WTC11 (cell line): ENCODE data around the gene KEL. TPM values are rescaled to one million over a fixed set of nuclear protein-coding genes. Genes with fewer than 3 reads are reported as not detected.

Experiments used
- ATAC-seq: fragments of 200-7000 bp; cut with Tn5 transposase; 2 replicates; pipeline ENCODE4 v1.10.0; 2021; ENCODE audit warnings: mild to moderate bottlenecking, moderate library complexity
- CTCF ChIA-PET: fragments of 300-600 bp; sonication (Branson Sonifier 250); formaldehyde crosslinking; loops from one replicate; lab custom pipeline; 2021; ENCODE audit warnings: antibody characterized with exemption; lab: Charles Lee
- POLR2A ChIA-PET: fragments of 350-600 bp; sonication (Branson Sonifier 250); formaldehyde crosslinking; loops from one replicate; lab custom pipeline; 2021; ENCODE audit warnings: antibody characterized with exemption; lab: Charles Lee
- DNase-seq: peaks from one replicate; pipeline ENCODE4 v3.0.0; 2021; ENCODE audit warnings: low spot score
- H3K27ac Mint-ChIP-seq: 2 replicates; pipeline ENCODE4 v1.8.0; 2021; ENCODE audit warnings: mixed read lengths
- H3K27me3 Mint-ChIP-seq: 2 replicates; pipeline ENCODE4 v1.8.0; 2021; ENCODE audit warnings: low read depth, mild to moderate bottlenecking, moderate library complexity, mixed read lengths
- H3K36me3 Mint-ChIP-seq: 2 replicates; pipeline ENCODE4 v1.8.0; 2021; ENCODE audit warnings: mixed read lengths
- H3K4me1 Mint-ChIP-seq: 2 replicates; pipeline ENCODE4 v1.8.0; 2022; ENCODE audit warnings: mixed read lengths
- H3K4me3 Mint-ChIP-seq: 2 replicates; pipeline ENCODE4 v1.8.0; 2021; ENCODE audit warnings: mild to moderate bottlenecking, moderate library complexity, mixed read lengths
- H3K9me3 Mint-ChIP-seq: 2 replicates; pipeline ENCODE4 v1.8.0; 2021; ENCODE audit warnings: mixed read lengths
- ATF1 ChIP-seq: sonication (generic); formaldehyde crosslinking; IDR thresholded peaks from 2 replicates; pipeline ENCODE4 v1.8.1; 2023; ENCODE audit warnings: mild to moderate bottlenecking, moderate library complexity, missing genetic modification reagents
- CREM ChIP-seq: sonication (generic); formaldehyde crosslinking; IDR thresholded peaks from 2 replicates; pipeline ENCODE4 v1.8.1; 2022; ENCODE audit warnings: mild to moderate bottlenecking, missing genetic modification reagents, moderate library complexity
- GABPB1 ChIP-seq: sonication (generic); formaldehyde crosslinking; IDR thresholded peaks from 2 replicates; pipeline ENCODE4 v1.8.1; 2023; ENCODE audit warnings: mild to moderate bottlenecking, missing genetic modification reagents
- IRF2 ChIP-seq: sonication (generic); formaldehyde crosslinking; IDR thresholded peaks from 2 replicates; pipeline ENCODE4 v1.8.0; 2022; ENCODE audit warnings: low read depth, missing genetic modification reagents, borderline replicate concordance
- JAZF1 ChIP-seq: fragments of 250-450 bp; sonication (Bioruptor Pico); IDR thresholded peaks from 2 replicates; pipeline ENCODE4 v1.9.0; 2021; ENCODE audit warnings: moderate library complexity, mild to moderate bottlenecking, inconsistent platforms
- KAT7 ChIP-seq: sonication (generic); formaldehyde crosslinking; IDR thresholded peaks from 2 replicates; pipeline ENCODE4 v1.8.1; 2023; ENCODE audit warnings: missing genetic modification reagents, mild to moderate bottlenecking, borderline replicate concordance
- NFATC4 ChIP-seq: fragments of 250-450 bp; sonication (Bioruptor Pico); IDR thresholded peaks from 2 replicates; pipeline ENCODE4 v1.9.0; 2021; ENCODE audit warnings: mild to moderate bottlenecking
- NFE2L1 ChIP-seq: sonication (generic); formaldehyde crosslinking; IDR thresholded peaks from 2 replicates; pipeline ENCODE4 v1.8.1; 2023; ENCODE audit warnings: missing genetic modification reagents
- NR2C2 ChIP-seq: sonication (generic); formaldehyde crosslinking; IDR thresholded peaks from 2 replicates; pipeline ENCODE4 v1.8.0; 2022; ENCODE audit warnings: mild to moderate bottlenecking, missing genetic modification reagents
- TCF7 ChIP-seq: sonication (generic); formaldehyde crosslinking; IDR thresholded peaks from 2 replicates; pipeline ENCODE4 v1.8.0; 2022; ENCODE audit warnings: mild to moderate bottlenecking, low read depth, missing genetic modification reagents, moderate library complexity
- TP53 ChIP-seq: sonication (generic); formaldehyde crosslinking; IDR thresholded peaks from 2 replicates; pipeline ENCODE4 v1.8.1; 2023; ENCODE audit warnings: mild to moderate bottlenecking, missing genetic modification reagents
- ZNF121 ChIP-seq: sonication (generic); formaldehyde crosslinking; IDR thresholded peaks from 2 replicates; pipeline ENCODE4 v1.8.0; 2023; ENCODE audit warnings: missing genetic modification reagents
- ZNF423 ChIP-seq: fragments of 250-450 bp; sonication (Bioruptor Pico); IDR thresholded peaks from 2 replicates; pipeline ENCODE4 v2.1.2; 2022; ENCODE audit warnings: mild to moderate bottlenecking, moderate library complexity
- total RNA-seq: library from RNA; stranded (reverse); gene quantifications from 3 replicates; pipeline ENCODE4 v1.2.3, GENCODE V29; 2021
- TF ChIP-seq, protein P1 (sequence below): fragments of 250-450 bp; sonication (Bioruptor Pico); IDR thresholded peaks from 2 replicates; pipeline ENCODE4 v1.9.0; 2021; ENCODE audit warnings: moderate library complexity, mild to moderate bottlenecking, inconsistent platforms, borderline replicate concordance
- TF ChIP-seq, protein P2 (sequence below): sonication (generic); formaldehyde crosslinking; IDR thresholded peaks from 2 replicates; pipeline ENCODE4 v1.8.1; 2022; ENCODE audit warnings: mild to moderate bottlenecking, missing genetic modification reagents, moderate library complexity, borderline replicate concordance
- TF ChIP-seq, protein P3 (sequence below): fragments of 250-450 bp; sonication (Bioruptor Pico); IDR thresholded peaks from 2 replicates; pipeline ENCODE4 v1.8.0; 2021; ENCODE audit warnings: mild to moderate bottlenecking
- TF ChIP-seq, protein P4 (sequence below): sonication (generic); formaldehyde crosslinking; IDR thresholded peaks from 2 replicates; pipeline ENCODE4 v1.8.1; 2023; ENCODE audit warnings: mild to moderate bottlenecking, missing genetic modification reagents
- TF ChIP-seq, protein P5 (sequence below): sonication (generic); formaldehyde crosslinking; IDR thresholded peaks from 2 replicates; pipeline ENCODE4 v1.8.1; 2023; ENCODE audit warnings: mild to moderate bottlenecking, moderate library complexity, missing genetic modification reagents
- TF ChIP-seq, protein P6 (sequence below): sonication (generic); formaldehyde crosslinking; IDR thresholded peaks from 2 replicates; pipeline ENCODE4 v1.8.0; 2023; ENCODE audit warnings: missing genetic modification reagents, mild to moderate bottlenecking, borderline replicate concordance
- TF ChIP-seq, protein P7 (sequence below): sonication (generic); formaldehyde crosslinking; IDR thresholded peaks from 2 replicates; pipeline ENCODE4 v1.8.1; 2023; ENCODE audit warnings: mild to moderate bottlenecking, missing genetic modification reagents, borderline replicate concordance

Gene KEL
- total RNA-seq, 1 experiment from 2014 or later, result 0.87 TPM

DNA sequence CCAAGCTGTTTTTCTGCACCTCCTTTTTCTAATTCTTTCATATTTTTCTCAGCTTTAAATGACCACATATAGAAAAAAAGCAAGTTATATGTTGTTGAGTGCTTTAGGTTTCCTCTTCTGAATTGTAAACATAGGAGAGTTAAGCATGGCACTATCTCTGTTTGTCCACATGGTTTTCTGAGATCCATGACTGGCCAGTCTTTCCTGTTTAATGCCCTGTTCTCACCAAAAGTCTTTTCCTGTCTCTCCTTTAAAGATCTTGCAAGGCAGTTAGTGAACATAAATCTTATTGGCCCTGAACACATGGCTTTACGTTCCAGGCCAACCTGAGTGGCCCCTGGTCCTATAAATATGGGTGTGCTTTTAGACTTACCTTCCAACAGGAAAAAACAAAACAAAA lies 48.0 kb downstream of the KEL start:
- Mint-ChIP-seq H3K36me3 (no peaks in the 10 kb centered on the region), H3K27ac (no peak overlapping the region), H3K4me1 (0 out of 2 replicates have a peak, but pooled peaks cover 2% of the 10 kb centered on the region), H3K4me3 (no peak overlapping the region), H3K27me3 (no peaks in the 10 kb centered on the region; the same call in 1 of the 2 replicates), H3K9me3 (no peaks in the 10 kb centered on the region; the same call in 1 of the 2 replicates)
- ATAC-seq (no peak), DNase-seq (no peak)
- ChIA-PET CTCF (no interaction called here), POLR2A (no interaction called here)
- TF ChIP-seq NR2C2, result no peak
- no peak for TF ChIP-seq GABPB1
- TF ChIP-seq IRF2, result no peak
- no peak for TF ChIP-seq TCF7 (CRISPR knock-in tag)
- TF ChIP-seq, protein P1, sequence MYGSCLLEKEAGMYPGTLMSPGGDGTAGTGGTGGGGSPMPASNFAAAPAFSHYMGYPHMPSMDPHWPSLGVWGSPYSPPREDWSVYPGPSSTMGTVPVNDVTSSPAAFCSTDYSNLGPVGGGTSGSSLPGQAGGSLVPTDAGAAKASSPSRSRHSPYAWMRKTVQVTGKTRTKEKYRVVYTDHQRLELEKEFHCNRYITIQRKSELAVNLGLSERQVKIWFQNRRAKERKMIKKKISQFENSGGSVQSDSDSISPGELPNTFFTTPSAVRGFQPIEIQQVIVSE, result no peak
- TF ChIP-seq, protein P2, sequence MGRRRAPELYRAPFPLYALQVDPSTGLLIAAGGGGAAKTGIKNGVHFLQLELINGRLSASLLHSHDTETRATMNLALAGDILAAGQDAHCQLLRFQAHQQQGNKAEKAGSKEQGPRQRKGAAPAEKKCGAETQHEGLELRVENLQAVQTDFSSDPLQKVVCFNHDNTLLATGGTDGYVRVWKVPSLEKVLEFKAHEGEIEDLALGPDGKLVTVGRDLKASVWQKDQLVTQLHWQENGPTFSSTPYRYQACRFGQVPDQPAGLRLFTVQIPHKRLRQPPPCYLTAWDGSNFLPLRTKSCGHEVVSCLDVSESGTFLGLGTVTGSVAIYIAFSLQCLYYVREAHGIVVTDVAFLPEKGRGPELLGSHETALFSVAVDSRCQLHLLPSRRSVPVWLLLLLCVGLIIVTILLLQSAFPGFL (CRISPR knock-in tag), result no peak
- TF ChIP-seq, protein P3, sequence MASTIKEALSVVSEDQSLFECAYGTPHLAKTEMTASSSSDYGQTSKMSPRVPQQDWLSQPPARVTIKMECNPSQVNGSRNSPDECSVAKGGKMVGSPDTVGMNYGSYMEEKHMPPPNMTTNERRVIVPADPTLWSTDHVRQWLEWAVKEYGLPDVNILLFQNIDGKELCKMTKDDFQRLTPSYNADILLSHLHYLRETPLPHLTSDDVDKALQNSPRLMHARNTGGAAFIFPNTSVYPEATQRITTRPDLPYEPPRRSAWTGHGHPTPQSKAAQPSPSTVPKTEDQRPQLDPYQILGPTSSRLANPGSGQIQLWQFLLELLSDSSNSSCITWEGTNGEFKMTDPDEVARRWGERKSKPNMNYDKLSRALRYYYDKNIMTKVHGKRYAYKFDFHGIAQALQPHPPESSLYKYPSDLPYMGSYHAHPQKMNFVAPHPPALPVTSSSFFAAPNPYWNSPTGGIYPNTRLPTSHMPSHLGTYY (CRISPR knock-in tag), result no peak
- no peak for TF ChIP-seq ZNF121 (CRISPR knock-in tag)
- no peak for TF ChIP-seq ZNF423 (CRISPR knock-in tag)
- TF ChIP-seq NFE2L1 (CRISPR knock-in tag), result no peak
- TF ChIP-seq, protein P4, sequence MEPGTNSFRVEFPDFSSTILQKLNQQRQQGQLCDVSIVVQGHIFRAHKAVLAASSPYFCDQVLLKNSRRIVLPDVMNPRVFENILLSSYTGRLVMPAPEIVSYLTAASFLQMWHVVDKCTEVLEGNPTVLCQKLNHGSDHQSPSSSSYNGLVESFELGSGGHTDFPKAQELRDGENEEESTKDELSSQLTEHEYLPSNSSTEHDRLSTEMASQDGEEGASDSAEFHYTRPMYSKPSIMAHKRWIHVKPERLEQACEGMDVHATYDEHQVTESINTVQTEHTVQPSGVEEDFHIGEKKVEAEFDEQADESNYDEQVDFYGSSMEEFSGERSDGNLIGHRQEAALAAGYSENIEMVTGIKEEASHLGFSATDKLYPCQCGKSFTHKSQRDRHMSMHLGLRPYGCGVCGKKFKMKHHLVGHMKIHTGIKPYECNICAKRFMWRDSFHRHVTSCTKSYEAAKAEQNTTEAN, result no peak

DNA sequence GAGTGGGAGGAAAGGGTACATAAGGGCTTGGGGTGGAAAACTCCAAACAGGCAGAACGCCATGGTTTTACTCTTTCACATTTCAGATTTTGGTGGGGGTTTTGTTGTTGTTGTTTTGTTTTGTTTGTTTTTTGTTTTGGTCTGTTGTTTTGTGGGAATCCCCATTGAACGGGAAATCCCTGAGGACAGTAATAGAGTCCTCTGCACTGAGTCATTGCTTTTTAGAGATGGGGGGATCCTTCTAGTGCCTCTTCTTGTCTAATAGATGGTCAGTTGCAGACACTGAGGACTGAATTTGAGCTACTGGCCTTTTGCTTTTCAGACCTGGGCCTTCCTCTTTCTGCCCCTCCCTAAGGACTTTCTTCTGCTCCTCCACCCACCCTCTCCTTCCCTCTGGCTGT lies 48.6 kb downstream of the KEL start:
- POLR2A ChIA-PET, result no interaction called here
- H3K4me3 Mint-ChIP-seq, result no peak overlapping the region
- CTCF ChIA-PET, result no interaction called here
- no peaks in the 10 kb centered on the region; the same call in 1 of the 2 replicates for H3K9me3 Mint-ChIP-seq
- H3K27me3 Mint-ChIP-seq, result no peaks in the 10 kb centered on the region; the same call in 1 of the 2 replicates
- H3K27ac Mint-ChIP-seq, result no peak overlapping the region
- no peaks in the 10 kb centered on the region for H3K36me3 Mint-ChIP-seq
- ATAC-seq (no peak), DNase-seq (no peak)
- no peak for TF ChIP-seq KAT7
- no peak for TF ChIP-seq NFE2L1 (CRISPR knock-in tag)
- TF ChIP-seq JAZF1 (CRISPR knock-in tag), result no peak
- TF ChIP-seq ATF1 (CRISPR knock-in tag), result no peak
- TF ChIP-seq, protein P5, sequence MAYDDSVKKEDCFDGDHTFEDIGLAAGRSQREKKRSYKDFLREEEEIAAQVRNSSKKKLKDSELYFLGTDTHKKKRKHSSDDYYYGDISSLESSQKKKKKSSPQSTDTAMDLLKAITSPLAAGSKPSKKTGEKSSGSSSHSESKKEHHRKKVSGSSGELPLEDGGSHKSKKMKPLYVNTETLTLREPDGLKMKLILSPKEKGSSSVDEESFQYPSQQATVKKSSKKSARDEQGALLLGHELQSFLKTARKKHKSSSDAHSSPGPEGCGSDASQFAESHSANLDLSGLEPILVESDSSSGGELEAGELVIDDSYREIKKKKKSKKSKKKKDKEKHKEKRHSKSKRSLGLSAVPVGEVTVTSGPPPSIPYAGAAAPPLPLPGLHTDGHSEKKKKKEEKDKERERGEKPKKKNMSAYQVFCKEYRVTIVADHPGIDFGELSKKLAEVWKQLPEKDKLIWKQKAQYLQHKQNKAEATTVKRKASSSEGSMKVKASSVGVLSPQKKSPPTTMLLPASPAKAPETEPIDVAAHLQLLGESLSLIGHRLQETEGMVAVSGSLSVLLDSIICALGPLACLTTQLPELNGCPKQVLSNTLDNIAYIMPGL (CRISPR knock-in tag), result no peak
- TF ChIP-seq, protein P1, result no peak
- TF ChIP-seq, protein P6, sequence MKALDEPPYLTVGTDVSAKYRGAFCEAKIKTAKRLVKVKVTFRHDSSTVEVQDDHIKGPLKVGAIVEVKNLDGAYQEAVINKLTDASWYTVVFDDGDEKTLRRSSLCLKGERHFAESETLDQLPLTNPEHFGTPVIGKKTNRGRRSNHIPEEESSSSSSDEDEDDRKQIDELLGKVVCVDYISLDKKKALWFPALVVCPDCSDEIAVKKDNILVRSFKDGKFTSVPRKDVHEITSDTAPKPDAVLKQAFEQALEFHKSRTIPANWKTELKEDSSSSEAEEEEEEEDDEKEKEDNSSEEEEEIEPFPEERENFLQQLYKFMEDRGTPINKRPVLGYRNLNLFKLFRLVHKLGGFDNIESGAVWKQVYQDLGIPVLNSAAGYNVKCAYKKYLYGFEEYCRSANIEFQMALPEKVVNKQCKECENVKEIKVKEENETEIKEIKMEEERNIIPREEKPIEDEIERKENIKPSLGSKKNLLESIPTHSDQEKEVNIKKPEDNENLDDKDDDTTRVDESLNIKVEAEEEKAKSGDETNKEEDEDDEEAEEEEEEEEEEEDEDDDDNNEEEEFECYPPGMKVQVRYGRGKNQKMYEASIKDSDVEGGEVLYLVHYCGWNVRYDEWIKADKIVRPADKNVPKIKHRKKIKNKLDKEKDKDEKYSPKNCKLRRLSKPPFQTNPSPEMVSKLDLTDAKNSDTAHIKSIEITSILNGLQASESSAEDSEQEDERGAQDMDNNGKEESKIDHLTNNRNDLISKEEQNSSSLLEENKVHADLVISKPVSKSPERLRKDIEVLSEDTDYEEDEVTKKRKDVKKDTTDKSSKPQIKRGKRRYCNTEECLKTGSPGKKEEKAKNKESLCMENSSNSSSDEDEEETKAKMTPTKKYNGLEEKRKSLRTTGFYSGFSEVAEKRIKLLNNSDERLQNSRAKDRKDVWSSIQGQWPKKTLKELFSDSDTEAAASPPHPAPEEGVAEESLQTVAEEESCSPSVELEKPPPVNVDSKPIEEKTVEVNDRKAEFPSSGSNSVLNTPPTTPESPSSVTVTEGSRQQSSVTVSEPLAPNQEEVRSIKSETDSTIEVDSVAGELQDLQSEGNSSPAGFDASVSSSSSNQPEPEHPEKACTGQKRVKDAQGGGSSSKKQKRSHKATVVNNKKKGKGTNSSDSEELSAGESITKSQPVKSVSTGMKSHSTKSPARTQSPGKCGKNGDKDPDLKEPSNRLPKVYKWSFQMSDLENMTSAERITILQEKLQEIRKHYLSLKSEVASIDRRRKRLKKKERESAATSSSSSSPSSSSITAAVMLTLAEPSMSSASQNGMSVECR (CRISPR knock-in tag), result no peak
- no peak for TF ChIP-seq TP53 (CRISPR knock-in tag)
- TF ChIP-seq CREM, result no peak
- TF ChIP-seq, protein P7, sequence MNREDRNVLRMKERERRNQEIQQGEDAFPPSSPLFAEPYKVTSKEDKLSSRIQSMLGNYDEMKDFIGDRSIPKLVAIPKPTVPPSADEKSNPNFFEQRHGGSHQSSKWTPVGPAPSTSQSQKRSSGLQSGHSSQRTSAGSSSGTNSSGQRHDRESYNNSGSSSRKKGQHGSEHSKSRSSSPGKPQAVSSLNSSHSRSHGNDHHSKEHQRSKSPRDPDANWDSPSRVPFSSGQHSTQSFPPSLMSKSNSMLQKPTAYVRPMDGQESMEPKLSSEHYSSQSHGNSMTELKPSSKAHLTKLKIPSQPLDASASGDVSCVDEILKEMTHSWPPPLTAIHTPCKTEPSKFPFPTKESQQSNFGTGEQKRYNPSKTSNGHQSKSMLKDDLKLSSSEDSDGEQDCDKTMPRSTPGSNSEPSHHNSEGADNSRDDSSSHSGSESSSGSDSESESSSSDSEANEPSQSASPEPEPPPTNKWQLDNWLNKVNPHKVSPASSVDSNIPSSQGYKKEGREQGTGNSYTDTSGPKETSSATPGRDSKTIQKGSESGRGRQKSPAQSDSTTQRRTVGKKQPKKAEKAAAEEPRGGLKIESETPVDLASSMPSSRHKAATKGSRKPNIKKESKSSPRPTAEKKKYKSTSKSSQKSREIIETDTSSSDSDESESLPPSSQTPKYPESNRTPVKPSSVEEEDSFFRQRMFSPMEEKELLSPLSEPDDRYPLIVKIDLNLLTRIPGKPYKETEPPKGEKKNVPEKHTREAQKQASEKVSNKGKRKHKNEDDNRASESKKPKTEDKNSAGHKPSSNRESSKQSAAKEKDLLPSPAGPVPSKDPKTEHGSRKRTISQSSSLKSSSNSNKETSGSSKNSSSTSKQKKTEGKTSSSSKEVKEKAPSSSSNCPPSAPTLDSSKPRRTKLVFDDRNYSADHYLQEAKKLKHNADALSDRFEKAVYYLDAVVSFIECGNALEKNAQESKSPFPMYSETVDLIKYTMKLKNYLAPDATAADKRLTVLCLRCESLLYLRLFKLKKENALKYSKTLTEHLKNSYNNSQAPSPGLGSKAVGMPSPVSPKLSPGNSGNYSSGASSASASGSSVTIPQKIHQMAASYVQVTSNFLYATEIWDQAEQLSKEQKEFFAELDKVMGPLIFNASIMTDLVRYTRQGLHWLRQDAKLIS (CRISPR knock-in tag), result no peak
- no peak for TF ChIP-seq NFATC4 (CRISPR knock-in tag)
- 0 out of 2 replicates have a peak, but pooled peaks cover 2% of the 10 kb centered on the region for H3K4me1 Mint-ChIP-seq
